ENCODE results near the gene FXYD2.

Gene FXYD2

DNA sequence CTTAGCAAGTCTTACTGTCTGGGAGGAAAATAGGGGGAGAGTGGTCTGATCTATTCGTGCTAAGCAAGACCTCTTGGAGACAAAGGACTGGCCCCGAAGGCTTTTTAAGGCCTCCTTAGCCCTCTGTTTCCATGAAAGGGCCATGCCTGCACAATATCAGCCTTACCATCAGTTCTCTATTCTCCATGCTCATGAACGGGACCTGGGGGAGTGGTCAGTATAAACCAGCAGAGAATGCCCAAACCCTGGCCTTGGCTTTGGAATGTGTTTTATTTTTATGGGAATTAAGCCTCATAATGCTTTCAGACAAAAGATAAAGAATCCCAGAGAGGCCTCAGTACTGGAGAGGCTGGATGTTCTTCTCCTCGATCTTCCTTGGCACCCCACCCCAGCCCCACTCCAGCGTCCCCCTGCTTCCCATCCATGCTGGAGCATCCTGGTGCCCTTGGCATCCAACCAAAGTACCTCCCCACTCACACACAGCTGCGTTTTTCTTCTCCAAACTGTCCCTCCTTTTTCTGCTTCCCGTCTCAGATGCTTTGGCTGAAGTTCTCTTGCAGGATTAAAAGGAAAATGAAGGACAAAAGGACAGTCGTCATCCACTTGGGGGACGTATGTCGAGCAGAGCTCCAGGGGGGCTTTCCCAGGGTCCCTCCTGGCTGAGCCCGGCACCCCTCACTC, 33.3 kb upstream of the FXYD2 start:
- no peak for DNase-seq

DNA sequence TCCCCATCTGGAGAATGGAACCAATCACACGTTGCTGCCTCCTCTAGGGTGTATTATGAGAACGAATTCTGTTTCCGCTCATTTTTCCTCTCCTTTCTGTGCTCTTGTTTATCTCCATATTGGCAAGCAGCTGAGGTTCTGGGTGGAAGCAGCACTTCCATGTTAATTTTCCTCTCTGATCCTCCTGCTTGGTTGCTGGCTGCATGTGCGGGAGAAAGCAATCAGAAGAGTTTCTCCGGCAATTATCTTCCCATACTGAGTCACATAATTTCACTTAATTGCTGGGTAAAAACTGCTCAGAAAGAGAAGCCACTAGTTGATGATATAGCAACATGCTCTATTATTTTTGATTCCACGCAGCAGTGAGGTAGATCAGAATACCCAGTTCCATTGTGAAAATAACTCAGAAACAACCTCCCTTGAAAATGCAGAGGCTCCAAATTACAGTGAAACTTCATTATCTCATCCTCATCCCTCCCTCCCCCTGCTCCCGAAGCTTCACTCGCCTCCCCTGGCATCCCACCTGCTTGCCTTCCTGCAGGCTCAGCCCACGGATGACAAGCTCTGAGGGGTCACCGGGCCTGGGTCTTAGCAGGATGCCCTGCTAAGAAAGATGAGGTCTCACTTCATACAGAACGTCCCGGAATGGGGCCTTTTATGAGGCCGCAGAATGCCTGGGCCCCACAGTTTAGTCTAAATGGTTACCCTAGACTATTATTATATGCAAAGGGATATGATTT, 31.5 kb upstream of the FXYD2 start:
- no peak for DNase-seq

DNA sequence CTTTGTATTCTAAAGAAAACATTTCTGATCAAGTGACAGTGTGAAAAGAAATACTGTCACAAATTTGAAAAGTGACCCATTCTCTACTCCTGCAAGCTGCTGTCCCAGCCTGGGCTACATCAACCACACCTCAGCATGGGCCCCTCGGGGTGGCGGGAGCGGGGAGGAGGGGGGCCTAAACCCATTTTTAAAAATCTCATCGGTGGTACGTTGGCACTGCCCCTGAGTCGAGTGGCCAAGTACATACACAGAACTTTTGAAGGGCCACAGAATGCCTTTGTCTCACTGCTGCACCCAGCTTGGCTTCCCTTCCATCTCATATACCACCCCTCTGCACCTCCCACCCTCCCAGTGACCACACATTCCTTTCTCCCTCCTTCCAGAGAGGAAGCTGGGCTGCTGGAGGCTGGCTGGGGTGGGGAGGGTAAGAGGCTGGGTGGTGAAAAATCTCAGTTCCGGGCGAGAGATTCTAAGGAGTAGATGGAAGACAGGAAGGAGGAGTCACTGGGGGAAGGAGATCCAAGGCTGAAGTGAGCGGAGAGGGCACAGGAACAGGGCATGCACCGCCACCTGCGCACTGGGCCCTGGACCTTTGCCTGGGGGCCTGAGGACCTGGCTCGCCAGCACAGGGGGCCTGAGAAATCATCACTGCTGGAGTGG, 30.8 kb upstream of the FXYD2 start:
- no peak for DNase-seq

DNA sequence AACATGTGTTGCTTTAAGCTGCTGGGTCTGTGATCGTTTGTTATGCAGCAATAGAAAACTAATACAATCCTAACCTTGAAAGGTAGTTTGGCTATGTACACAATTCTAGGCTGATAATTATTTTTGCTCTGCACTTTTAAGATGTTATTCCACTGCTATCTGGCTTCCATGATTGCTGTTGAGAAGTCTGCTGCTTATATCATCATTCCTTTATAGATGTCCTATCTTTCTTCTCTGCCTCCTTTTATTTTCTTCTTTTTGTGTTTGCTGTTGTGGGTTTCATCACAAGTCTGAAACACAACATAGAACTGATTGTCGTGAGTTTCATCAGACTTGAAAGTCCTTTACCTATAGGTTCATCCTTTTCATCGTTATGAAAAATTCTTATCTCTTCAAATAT, 27.8 kb upstream of the FXYD2 start:
- DNase-seq: no peak

DNA sequence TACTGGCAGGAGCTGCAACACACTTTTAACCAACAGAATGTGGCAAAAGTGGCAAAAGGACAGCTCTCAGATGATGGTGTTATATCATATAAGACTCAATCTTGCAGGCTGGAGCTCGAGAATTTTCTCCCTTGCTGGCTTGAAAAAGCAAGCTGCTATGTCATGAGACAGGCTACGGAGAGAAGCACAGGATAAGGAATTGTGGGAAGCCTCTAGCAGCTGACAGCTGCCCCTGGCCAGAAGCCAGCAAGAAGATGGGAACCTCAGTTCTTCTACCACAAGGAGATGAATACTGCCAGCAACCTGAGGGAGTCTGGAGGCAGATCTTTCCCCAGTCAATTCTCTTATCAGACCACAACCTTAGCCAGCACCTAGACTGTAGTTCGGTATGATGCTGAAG, 27.3 kb upstream of the FXYD2 start:
- no peak for DNase-seq

DNA sequence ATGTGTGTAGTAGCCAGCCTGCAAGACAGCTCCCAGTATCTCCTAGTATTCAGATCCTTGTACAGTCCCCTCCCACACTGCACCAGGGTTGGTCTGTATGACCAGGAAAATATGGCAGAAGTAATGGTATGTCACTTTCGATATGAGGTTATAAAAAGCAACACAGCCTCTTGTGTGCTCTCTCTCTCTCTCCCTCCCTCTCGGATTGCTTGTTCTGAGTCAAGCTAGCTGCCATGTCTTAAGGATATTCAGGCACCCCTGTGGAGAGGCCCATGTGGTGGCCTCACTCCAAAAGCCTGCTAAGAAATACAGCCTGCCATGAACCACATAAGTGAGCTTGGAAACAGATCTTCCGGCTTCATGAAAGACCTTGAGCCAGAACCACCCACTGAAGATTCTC, 26.6 kb upstream of the FXYD2 start:
- no peak for DNase-seq

DNA sequence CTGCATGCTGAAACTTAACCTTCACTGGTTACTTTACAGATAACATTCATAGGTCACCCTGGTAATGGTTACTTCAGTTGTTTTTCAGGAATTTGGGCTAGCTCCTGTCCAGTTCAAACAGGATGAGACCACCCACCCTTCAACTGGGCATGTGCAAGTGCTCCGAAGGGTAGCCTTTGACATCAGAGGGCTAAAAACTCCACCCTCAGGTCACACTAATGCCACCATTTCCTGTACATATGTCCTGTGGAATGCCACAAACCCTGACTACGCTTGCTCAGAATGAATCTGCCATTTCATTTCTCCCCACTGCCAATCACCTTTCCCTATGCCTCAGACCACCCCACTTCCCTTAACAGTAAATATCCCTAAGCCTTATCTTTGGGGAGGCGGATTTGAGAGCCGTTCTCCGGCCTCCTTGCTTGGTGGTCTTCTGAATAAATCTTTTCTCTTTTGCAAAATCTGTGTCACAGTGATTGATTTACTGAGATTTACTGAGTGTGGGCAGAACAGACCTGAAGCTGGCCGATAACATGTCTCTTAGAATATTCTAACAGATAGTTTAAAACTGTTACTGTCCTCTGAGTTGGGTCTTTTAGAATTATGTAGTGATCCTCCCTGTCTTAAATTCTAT, 25.4 kb upstream of the FXYD2 start:
- DNase-seq: no peak

DNA sequence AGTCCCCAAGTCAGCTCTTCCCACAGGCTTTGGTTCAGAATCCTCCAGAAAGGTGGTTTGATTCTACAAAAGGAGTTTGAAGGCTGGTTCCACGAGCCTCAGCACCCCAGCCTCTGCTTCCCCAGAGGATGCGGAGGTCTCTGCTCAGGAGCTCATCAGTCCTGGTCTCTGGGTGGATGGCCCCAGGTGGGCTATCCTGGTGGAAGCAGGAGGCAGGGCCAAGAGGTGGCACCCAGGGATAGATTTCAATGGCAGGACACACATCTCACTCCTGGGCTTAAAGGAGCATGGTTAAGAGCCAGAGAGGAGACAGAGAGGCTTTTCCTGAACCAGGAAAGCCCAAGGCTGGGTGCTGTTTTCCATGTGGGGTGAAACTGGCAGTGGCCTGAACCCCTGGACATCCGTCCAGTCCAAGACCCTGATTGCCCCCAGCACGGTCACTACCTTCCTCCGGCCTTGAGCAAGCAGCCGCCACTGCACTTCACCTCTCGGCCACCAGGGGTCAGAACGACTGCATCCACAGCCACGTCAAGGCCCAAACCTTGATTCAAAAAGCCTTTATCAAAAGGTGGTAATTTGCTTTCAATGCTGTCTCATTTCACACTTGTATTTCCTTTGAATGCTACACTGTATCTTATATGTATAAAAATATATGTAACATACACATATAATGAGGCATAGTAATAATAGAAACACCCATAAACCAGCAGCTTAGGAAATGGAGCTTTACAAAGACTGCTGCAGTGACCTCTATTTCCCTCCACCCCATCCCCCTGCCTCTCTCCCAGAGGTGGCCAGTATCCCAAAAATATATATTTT, 19.3 kb upstream of the FXYD2 start:
- no peak for DNase-seq

DNA sequence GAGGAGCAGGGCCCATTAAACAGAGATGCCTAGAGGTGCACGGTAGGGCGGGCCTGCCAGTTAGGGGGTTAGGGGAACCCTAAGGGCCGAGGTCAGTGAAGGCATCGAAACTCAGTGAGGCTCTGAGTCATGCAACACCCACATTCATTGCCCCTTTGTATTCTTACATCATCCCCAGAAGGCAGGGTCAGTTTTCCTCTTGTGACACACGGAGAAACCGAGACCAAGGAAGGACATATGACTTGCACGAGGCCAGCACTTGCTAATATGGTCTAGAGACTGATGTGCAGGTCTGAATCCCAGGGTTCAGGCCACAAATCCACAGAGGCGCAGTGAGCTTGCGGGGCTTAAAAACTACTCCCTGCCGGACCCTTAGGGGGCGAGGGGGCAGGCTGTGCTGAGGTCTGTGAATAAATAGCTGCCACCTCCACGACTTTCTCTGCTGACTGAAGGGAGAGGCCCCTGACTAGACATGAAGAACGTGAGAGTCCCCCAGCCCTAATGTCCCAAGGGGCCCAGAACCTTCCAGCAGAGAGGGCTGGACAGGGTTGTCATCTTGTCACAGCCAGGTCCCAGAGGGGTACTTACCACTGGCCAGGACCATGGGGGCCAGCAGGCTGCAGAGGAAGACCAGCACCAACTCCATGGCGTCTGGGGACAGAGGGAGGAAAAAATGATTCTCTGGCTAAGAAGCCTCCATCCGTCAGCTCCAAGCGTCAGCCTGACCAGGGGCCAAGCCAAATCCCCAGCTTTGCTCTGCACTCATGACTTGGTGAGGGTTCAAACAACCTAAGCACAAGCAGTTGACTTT, 17.8 kb upstream of the FXYD2 start:
- DNase-seq: no peak

DNA sequence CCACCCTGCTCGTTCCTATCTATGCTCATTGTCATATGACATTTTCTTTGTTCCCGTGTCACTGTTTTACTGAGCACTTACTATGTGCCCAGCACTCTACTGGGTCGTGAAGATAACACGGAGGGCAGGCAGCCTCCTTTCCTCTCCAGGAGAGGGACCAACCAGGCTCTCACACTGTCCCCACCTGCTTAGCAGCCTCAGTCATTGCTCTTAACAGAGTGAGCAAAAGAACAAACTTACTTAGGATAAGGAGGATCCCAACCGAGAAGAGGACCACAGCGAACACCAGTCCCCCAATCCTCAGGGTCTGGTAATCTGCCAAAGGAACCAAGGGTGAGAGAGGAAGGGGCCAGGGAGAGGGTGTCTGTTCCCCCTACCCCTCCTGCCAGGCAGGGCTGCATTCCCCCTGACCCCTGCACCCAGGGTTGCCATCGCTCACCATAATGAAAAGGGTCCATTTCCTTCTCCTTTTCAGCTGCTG, 17.0 kb upstream of the FXYD2 start:
- DNase-seq: no peak

DNA sequence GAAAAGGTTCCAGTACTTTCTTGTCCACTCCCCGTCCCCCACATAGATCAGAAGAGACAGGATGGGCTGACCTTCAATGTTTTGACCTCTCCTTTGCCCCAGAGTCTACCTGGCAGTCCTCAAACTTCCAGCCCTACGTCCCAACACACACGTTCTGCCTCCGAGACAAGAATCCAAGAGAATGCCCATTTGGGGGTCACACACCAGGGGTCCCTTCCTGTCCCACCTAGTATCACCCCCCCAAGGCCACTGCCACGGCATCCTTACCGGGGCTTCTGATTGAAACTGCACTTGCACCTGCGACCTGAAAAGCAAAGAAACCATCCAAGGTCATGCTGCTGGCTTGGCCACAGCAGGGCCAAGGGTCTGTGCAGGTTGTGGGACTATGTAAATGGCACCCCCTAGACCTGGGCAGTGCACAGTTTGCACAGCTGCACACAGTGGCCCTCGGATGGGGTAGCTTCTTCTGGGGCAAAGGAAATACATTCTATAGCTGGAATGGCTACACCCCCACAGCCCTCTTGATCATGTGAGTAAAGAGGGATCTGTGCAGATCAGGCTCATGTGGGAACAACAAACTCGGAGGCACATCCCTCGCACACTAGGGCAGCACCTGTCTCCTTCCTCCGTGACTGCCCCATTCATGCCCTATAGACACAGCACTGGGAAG, 16.5 kb upstream of the FXYD2 start:
- DNase-seq: no peak

DNA sequence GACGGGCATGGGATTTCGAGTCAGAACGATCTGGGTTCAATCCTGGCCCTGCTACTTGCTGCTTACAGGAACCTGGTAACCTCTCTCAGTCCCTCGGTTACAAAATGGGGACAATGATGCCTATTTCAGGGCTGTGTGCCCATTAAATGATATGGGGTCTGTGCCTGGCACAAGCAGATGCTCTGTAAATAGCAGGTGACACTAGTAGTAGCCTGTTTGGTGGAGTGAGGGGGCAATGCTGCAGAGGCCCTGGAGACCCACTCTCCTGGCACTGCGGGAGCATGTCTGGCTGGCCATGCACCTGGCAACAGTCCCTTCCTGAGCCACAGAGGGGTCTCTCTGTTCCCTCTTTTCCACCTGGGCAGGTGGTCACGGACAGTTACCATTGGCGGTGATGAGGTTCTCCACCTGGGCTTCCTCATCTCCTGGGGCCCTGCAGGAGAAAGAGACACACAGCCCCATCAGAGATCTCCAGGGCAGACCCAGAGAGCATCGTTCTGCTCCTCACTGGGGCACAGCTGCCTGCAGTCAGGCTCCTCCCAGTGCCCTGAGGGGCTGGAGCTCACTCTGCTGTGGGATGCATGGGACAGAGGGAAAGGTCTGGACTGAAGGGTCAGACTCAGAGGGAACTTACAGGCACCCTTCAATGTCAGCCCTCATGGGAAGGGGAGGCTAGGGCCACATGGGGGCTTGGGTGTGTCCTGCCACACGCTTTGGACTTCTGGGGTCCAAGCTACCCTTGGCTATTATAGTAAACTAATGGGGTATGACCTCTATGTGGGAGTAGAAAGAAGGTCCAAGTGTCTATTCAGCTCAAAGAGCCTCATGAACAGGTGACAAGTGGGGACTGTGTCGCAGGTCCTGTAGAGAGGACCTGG, 15.6 kb upstream of the FXYD2 start:
- no peak for DNase-seq

DNA sequence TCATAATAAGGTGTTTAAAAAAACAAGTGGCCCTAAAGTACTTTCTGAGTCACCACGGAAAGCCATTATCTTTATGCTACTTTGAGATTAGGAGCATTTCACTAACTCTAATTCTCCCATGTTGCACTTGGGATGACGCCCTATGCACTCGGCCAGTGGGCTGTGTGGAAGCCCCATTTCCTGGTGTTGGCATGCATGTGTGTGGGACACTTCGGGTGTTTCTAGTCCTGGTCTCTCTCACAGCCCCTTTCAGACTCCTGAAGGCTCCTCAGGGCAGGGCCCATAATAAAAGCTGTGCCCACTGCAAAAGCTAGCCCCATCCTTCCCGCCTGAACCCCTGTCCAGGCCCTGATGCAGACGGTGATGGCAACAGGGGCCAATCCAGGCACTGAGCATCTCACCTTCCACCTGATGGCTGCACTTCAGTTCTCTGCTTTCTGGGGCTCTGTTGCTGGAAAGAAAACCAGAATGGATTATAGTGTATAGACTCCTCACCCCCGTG, 14.9 kb upstream of the FXYD2 start:
- DNase-seq: no peak

DNA sequence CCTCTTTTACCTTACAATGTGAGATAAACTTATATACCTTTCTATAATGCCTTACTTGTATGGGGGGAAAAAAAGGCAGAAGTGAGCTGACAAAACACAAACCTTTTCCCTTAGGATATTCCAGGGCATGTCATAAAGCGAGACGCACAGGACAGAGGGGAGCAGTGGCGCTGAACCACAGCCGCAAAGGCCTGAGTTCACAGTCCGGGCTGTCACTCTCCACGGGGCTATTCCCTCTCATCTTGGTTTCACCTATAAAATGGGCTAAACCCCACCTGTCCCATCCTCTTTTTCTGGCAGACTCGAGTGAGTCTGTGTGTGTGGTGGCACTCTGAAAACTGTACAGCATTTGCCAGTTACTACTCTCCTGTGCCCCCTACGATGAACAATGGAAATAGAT, 14.4 kb upstream of the FXYD2 start:
- no peak for DNase-seq

DNA sequence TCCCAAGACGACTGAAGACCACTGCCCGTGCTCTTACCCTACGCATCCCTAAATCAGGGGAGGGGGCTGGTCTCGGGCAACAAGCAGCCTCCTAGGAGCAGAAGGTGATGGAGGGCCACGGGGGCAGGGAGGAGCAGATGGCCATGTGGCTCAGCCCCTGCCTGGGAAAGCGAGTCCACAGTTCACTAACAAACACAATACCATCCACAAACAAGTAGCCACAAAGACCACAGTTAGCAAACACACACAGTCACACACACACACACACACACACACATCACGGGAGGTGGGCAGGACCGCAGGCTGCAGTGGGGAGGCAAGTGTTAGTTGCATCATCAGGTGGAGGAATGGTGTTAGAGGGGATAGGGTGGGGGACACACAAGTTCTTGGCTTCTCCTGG, 13.2 kb upstream of the FXYD2 start:
- no peak for DNase-seq

DNA sequence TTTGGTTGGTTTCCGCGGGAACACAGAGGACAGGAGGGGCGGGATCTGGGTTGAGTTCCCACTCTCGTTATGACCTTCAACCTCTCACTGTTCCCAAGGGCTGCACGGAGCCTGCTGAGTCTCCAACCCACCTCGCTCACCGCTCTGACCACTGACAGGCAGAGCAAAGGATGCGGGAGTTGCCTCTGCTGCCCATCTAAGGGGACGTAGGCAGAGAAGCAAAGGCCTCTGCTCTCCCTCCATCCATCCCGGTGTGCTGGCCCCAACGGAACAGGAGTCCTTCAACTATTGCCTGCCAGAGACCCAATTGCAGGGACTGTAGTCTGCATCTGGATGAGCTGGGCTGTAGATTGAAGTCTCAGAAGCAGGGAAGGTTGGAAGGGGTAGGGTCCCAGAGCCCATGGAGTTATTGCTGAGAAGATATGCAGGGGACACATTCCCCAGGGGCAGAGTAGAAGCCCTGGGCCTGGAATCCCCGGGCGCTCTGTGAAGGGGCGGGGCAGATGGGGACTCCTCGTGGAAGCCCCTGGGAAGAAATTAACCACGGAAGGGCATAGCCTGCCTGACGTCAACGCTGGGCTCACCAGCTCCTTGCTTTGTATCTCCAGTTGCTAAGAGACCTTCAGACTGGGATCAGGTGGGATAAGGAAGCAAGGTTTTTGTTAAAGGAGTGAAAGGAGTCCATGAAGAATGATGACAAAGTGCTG, 12.7 kb upstream of the FXYD2 start:
- no peak for DNase-seq

DNA sequence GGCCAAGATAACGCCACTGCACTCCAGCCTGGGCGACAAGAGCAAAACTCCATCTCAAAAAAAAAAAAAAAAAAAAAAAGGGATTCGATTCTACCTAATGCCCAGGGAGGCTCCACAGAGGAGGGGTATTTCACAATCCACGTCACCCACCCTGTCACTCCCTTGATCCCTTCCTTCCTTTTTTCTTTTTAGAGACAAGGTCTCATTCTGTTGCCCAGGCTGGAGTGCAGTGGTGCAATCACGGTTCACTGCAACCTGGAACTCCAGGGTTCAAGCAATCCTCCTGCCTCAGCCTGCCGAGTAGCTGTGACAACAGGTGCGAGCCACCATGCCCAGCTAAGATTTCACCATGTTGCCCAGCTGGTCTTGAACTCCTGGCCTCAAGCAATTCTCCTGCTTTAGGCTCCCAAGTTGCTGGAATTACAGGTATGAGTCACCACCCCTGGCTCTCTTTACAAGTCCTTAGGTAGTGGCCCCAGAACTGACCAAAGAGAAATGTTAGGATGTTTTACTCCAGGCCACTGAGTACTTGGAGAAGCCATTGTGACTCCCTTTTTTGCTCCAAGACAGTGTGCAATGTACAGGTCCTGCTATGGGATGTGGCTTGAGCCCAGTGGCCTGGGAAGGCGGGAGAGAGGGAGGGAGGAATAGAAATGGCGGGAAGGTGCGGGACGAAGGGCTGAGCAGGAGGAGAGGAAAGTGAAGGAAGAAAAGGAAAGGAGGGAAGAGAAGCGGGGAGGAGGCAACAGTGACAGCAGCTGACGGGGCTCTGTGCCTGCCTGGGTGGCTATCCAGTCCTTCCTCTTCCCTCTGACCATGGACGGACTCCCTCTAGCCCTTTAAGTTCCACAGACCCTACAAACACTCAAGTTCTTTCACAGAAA, 11.8 kb upstream of the FXYD2 start:
- no peak for DNase-seq

DNA sequence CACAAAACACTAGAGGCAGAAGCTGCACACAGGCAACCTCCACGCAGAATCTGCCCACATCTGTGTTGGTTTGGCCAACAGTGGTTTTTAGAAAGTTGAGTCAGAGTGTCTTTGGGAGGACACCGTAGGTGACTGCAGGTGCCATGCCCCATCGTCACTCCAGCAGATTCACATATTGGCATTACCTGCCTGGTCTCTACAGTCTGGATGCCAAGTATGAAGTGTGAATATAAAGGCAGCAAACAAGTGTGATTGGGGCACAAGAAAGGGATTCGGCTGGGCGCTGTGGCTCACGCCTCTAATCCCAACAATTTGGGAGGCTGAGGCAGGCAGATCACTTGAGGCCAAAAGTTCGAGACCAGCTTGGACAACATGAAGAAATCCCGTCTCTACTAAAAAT, 11.0 kb upstream of the FXYD2 start:
- DNase-seq: no peak

All from T1000 (cell line).